Fibroblast of peridontal ligament (primary cell): ENCODE results near the gene ANXA6.
A peak's percentile ranks its signal among the peaks of the same experiment; 100 is the strongest.

ENCODE experiments used
- DNase-seq: peaks from one replicate; pipeline ENCODE4 v3.0.0-alpha.2; 2010; ENCODE audit errors: extremely low read depth

ANXA6 gene

DNA sequence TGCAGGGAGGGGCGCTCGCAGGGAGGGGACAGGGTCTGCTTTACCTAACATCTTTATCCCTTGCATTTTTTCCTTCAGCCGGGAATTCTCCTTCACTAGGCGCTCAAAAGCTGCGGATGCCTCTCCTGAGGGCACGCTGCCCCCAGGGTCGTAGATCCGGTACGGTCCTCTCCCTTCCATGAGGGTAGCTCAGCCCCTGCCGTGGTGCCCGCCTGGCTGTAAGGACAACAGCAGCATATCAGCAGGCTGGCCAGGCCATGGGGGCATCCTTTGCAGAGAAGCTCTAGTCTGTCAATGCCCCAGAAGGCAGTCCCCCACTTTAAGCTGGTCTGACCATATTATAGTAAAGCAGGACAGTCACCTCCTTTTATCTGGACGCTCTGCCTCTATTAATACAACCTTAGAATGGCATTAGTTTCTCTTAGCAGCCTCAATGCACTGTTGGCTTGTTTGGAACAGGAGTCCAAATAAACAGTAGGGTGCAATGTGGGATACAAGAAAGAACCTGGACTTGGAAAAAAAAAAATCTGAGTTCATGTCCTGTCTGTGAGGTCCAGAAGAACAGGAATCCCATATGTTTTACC, 92.6 kb downstream of the ANXA6 start:
- DNase-seq, result no peak

DNA sequence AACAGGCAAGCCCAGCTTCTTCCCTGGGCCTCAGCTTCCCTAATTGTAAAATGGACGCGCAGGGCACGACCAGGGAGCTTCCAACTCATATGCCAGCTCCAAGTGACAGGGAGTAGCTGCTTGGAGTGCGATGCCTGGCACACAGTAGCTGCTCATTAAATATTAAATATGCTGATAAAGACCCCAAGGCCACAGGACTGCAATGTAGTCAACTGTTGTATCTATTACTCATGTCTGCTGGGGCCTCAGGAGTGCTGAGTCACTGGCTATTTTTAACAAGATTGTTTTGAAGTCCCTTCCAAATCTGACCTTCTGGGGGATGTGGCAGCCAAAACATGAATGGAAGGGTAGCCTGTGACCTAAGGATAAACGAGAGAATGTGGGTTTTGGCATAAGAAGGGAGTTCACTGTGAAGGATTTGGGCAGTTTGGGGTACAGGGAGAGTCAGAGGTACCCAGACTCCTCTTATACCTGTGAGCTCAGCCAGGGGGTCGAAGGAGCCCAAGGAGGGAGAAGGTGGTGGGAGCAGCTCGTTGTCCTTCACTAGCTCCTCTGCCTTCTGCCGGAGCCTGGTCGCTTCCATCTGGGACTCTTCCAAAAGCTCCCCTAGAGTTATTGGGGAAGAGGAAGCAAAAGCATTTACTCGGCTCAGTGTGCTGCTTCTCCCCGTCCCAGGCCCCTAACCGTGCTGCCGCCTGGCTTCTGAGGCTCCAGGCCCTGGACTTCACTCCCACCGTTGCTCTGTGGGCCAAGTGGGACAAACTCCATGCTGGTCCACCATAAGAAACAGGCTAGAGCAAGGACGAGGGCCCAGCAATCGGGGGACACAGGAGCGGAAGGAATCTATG, 94.2 kb downstream of the ANXA6 start:
- DNase-seq, result peak; percentile 83

DNA sequence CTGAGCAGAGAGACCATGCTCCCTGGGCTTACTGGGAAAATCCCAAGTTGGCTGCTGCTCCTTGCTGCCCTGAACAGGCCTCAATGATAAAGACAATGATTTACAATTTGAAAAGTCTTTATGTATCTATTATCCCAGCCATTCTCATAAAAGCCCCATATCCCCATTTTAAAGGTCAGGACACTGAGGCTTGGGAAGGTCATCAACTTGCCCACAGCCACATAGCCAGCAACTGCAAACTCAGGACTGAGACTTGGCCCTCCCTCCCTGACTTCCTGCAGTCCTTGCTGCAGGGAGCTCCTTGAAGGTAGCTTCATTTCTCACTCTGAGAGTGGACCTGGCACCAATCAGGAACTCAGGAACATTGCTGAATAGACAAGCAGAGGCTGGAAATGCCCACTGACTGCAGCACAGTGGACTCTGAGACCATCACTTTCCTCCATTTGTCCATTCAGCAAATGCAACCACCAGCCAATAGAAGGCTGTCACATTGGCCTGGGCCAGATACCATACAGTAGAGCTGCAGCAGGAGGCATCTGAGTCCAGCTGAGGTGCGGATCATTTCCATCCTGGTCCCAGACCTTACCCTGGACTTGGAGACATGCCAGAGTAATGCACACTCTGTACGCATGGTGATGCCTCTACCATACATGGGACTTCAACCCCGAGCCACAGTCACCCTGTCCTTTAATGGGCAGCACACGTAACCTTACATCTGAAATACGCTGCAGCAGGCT, 95.0 kb downstream of the ANXA6 start:
- DNase-seq, result no peak

DNA sequence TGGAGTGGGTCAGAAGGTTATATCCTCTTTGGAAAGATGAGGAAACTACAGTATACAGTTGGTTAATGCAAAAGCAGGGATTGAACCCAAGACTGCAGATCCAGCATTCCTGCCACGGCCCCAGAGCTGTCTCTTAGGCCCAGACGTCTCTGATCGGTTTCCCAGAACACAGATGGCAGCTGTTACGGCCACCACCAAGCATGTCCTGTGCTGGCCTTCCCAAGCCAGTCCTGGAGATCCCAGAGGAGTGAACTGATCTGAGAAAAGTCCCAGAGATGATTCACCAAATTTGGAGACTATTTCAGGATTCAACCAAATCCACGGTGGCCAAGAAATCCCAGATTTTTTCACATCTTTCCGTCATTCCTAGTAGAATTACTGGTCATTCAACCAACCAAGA, 96.8 kb downstream of the ANXA6 start:
- DNase-seq, result no peak

DNA sequence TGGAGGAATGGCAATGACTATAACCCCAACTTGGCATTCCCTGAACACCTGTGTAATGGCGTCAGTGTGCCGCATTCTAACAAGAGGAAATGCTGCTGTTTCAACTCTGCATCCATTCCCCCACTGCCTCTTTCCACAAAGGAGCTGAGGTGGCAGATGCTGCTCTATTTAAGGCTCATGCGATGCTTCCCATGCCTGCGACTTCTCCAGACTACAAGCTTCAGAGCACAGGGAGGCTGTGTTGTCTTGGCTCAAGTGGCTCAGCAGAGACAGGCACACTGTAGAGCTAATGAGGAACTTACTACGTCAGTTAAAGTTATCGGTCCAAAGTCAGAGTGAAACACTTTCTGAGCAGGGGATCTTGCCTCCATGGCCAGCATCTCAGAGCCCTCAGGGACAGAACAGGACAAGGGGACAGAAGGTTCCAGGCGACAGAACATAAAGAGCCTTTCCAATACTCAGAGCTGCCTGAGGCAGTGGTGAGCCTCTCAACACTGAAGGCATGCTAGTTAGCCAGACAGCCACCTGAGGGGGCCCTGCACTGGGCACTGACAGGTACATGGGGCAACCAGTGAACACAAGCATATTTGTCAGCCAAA, 98.6 kb downstream of the ANXA6 start:
- no peak for DNase-seq

DNA sequence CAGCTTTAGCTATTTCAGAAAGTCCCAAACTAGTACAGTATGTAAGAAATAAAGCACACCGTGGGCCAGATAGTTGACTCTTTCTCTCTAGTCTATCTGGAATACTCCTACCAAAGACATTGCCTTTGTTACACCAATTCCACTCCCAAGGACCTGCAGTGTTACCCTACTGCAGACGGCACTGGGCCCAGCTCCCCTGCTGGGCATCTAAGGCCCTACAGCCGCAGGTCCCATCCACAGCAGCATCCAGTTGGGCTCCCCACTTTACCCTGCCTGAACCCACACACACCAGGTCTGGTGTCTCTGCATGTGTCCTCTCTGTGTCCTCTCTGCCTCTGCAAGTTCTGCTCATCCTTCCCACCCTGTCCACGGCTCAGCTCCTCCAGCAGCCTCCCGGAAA, 99.3 kb downstream of the ANXA6 start:
- DNase-seq, result no peak

DNA sequence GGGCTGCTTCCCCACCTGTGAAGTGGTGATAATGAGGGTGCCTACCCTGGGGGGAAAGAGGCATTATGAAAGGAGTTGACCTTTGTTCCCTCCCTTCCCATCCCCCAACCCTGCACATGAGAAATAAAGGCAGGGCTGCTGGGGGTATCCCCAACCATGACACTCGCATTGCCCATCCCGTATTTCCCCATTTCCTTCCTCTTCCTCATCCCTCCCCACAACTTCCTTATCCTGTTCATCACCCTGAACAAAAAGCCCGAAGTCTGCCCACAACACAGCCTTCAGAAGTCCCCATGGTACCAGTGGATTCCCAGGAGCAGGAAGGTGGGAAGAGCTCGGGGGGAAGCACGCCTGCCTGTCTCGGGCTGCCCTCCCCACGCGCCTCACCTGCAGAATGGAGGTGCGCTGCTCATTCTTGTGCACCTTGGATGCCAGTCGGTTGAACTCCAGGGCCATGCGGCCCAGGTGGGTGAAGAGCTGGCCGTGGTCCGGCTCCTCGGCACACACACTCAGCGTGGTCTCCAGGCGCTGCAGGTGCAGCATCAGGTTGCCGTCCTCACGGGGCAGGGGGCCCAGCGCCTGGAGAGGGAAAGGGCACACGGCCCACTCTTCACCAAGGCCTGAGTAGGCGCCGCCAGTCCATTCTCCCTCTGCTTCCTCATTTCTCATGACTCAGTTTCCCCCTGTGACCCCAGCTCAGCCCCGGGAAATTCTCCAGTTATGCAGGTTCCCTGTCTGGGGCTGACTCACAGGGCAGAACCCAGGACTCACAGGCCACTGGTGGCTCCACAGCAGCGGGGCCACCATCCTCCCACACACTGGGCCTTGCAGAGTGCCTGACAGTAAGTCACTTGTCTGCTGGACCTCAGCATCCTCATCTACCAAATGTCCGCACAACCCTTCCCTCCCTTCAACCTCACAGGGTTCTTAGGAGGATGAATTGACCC, 100.9 kb downstream of the ANXA6 start:
- no peak for DNase-seq

DNA sequence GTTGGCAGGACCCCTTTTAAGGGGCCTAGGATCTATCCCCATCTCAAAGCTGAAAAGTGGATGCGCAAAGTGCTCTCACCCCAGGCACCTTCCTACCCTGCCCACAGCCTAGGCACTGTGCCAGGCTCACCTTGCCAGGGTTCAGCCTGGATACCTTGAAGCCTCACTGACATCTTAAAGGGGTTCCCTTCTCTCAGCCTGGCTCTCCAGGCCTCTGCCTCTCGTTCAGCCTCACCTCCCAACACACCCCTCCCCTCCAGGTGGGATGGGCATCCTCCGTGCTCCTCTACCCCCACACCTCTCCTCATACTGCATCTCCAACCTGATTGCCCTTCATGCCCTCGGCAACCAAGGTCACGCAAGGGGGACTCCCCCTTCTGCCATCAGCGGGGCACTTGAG, 102.2 kb downstream of the ANXA6 start:
- DNase-seq, result no peak

DNA sequence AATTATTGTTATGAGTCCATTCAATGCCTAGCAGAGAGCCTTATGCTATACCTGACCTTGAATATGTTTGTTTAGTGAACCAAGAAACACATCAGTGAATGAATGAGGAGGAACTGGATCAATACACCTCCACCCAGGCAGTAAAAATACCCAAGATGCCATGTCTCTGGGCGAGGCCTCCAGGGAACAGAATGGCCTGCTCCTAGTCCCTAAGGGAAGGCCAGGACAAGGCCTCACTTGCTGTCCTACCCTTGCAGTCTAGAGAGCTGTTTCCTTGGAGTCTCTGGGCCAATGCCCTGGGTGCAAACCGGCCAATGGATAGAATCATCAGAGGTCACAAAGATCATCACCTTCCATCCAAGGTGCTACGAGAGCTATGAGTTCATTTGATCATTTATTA, 102.9 kb downstream of the ANXA6 start:
- DNase-seq, result no peak

DNA sequence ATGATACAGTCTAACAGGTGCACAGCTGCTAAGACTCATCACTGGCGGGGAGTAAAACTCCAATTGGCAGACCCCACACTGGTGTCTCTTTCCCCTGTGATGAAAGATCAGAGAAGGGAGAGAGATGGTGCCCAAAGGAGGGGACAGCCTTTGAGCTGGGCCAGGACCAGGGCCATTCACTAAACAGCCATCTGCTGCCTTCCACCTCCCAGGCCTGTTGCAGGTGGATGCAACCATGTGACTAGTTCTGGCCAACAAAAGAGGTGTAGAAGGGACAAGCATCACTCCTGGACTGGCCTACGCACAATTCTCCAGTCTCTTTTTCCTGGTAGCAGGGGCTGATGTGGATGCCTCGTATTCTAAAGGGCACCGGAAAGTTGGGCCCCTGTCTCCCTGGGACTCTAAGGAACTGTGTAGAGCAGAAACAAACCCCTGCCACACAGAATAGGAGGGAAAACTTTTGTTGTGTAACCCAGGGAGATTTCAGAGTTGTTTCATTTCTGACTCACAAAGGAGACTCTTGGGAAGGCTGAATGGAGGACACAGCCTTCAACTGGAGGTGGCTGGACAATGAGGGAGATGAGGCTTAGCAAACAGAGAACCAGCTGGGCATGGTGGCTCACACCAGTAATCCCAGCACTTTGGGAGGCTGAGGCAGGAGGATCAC, 103.7 kb downstream of the ANXA6 start:
- no peak for DNase-seq

DNA sequence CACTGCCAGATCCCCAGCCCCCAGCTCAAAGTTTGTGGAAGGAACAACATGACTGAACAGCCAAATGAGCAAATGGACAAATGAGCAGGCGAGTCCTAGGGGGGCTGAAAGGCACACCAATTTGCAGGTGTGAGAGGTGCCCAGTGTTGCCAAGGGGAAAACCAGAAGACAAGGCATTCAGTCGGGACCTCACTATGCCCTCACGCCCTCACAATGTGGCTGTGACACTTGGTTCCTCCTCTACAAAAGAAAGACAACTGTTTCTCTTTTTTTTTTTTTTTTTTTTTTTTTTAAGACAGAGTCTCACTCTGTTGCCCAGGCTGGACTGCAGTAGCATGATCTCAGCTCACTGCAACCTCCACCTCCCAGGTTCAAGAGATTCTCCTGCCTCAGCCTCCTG, 104.7 kb downstream of the ANXA6 start:
- DNase-seq, result no peak

DNA sequence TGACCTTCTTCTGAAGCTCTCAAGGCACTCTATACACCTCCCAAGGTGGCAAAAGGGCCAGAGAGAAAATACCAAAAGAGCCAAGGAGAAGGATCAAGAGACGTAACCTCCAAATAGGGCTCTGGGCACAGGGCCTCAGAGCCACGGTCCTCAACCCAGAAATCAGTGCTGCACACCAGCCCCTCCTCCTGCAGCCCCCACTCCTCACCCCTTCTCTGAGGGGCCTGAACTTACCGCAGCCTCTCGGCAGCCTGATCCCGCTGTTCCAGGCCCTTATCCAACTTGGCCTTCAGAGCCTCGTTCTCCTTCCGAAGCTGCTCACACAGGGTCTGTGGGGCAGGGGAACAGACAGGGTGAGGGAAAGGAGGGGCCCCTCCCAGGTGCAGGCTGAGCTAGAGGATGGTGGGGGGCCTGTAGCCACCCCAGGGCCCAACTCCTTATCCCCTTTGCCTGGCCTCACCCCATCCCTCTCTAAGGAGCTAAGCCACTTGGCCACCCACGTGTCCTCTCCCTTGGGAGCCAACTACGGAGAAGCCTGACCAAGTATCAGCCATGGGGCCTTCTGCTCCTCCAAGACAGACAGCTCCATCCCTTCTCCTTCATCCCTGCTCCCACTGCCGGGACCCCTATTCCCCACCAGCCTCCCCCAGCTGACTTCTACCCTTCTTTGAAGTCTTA, 105.5 kb downstream of the ANXA6 start:
- DNase-seq, result no peak

DNA sequence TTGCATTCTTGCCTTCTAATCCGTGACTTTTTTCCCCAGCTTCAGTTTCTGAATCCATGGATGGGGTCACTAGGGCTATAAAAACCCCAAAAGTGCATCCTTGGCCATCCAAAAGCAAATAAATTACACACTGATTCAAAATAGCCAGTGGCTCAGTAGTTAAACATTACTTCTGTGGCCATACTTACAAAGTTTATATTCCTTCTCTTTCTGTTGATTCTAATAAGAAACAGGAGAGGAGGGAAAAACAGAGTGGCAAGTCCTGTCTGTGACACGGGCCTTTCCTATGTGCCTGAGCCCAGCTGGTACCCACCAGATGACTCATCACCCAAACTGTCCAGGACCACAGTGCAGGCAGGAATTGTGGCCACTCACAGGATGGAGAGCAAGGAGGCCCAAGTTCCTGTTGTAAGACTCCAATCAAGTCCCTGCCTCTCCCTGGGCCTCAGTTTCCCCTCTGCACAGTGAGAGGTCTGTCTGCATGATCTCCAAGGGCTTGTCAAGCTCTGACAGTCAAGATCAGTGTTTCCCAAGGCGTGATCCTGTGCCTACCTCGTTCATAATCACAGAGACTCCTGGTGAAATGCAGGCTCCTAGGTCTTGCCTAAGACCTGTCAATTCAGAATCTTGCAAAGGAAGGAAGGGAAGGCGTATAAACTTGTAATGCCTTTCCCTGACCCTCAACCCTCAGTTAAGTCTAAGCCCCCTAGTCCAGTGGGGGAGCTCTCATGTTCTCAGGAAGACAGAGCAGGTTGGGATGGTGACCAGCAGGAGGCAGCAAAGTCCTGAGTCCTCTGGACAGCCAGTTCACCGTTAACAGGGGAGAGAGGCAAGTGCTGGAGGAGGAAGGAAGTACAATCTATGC, 106.3 kb downstream of the ANXA6 start:
- DNase-seq, result peak; percentile 83
